Fibroblast of the aortic adventitia (primary cell): ENCODE measurements around the gene FRMD4A. TPM values are rescaled to one million over a fixed set of nuclear protein-coding genes. Genes with fewer than 3 reads are reported as not detected.
"Not testable (repeated sequence)": the region's sequence is repeated elsewhere in the genome, so short reads cannot be mapped to it uniquely, and the experiment has no call there.

Experiments used
- DNase-seq: peaks from one replicate; pipeline ENCODE4 v3.0.0-alpha.2; 2010; ENCODE audit warnings: low read depth
- H3K4me3 ChIP-seq: 2 replicates; pipeline ENCODE4 v1.5.1; 2011; ENCODE audit warnings: low read depth, mild to moderate bottlenecking, control low read depth, low read length, moderate library complexity
- total RNA-seq: library from RNA; depleted of rRNA; stranded (reverse); fragments of >200 nt; gene quantifications from 2 replicates; pipeline ENCODE4 v1.2.3, GENCODE V29; 2012; ENCODE audit warnings: low replicate concordance
- TF ChIP-seq, protein P1 (sequence below): IDR thresholded peaks from 2 replicates; pipeline ENCODE4 v1.5.1; 2011; ENCODE audit warnings: mild to moderate bottlenecking, low read length, control low read depth, inconsistent platforms; ENCODE audit not compliant: insufficient read depth

The FRMD4A gene
- total RNA-seq, 1 donor: 42.4 TPM

DNA sequence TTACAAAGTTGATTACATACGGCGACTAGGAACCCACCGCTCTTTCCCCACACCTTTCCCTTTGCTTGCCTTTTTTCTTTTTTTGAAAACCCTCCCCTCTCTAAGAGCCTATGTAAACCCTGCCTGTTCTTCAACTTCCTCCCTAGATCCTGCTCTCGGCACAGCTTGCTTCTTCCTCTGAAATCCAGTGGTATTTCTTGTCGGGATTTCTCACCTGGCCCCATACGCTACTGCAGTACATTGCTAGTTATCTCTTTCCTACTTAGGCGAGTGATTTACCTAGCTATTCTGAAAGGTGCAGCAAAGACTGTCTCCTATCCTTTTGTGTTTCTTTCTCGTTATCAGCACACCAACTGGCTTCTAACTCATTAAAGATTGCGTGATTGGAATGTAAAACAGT lies 372.9 kb downstream of the FRMD4A start:
- H3K4me3 ChIP-seq: no peak overlapping the region
- TF ChIP-seq, protein P1, sequence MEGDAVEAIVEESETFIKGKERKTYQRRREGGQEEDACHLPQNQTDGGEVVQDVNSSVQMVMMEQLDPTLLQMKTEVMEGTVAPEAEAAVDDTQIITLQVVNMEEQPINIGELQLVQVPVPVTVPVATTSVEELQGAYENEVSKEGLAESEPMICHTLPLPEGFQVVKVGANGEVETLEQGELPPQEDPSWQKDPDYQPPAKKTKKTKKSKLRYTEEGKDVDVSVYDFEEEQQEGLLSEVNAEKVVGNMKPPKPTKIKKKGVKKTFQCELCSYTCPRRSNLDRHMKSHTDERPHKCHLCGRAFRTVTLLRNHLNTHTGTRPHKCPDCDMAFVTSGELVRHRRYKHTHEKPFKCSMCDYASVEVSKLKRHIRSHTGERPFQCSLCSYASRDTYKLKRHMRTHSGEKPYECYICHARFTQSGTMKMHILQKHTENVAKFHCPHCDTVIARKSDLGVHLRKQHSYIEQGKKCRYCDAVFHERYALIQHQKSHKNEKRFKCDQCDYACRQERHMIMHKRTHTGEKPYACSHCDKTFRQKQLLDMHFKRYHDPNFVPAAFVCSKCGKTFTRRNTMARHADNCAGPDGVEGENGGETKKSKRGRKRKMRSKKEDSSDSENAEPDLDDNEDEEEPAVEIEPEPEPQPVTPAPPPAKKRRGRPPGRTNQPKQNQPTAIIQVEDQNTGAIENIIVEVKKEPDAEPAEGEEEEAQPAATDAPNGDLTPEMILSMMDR: no peak
- no peak for DNase-seq

DNA sequence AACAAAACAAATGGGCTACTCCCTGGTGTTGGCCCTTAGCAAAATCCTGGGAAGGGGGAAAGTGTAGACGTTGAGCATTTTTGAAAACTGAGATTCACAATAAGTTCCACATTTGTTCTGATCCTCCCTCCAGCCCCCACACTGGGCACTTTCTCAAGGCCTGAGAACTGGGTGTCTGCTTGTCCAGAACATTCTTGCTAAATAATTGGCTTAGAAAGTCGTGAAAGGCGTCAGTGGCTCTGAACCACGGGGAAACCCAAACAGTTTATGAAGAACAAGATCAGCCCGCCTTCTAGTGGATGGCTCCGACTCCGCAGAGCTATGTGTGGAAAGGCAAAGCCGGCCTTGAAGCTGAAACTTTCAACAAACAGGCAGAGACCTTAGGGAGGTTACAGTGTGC lies 373.9 kb downstream of the FRMD4A start:
- peak; percentile 93 for DNase-seq
- no peak overlapping the region for H3K4me3 ChIP-seq
- TF ChIP-seq, protein P1: peak; percentile 78

DNA sequence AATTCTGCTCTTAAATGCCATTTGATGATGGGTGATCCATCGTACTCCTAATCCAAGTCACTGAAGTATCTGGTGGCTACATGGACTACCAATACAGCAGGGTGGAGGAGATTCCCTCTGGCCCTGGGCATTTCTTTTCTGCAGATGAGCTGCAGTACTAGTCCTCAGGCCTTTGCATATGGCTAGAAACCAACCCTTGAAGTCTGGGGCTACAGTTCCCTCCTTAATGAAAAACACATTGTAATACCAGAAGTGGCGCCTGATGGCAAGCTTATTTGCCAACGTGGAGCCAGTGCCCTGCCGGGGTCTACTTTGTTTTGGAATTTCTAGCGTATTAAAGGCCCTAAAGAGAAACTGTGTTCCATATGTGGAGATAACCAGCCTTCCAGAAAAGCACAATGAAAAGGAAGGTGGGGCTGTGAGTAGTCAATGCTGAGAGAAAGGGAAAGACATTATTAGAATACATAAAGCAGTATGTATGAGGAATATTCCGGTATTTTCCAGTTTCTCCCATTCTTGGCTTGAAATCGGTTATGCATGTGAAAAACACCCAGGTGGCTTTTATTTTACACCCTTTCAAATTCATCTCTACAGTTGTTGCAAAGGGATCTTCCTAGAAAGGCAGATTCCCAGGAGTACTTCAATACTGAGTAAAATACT lies 375.2 kb downstream of the FRMD4A start:
- no peak for DNase-seq
- H3K4me3 ChIP-seq: no peak overlapping the region
- TF ChIP-seq, protein P1: no peak

DNA sequence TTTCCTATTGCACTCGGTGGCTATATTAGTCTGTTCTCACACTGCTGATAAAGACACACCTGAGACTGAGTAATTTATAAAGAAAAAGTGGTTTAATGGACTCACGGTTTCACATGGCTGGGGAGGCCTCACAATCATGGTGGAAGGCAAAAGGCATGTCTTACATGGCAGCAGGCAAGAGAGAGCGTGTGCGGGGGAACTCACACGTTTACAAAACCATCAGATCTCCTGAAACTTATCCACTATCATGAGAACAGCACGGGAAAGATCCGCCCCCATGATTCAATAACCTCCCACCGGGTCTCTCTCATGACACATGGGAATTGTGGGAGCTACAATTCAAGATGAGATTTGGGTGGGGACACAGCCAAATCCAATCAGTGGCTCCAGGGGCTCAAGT lies 376.5 kb downstream of the FRMD4A start:
- not testable (repeated sequence) for DNase-seq

DNA sequence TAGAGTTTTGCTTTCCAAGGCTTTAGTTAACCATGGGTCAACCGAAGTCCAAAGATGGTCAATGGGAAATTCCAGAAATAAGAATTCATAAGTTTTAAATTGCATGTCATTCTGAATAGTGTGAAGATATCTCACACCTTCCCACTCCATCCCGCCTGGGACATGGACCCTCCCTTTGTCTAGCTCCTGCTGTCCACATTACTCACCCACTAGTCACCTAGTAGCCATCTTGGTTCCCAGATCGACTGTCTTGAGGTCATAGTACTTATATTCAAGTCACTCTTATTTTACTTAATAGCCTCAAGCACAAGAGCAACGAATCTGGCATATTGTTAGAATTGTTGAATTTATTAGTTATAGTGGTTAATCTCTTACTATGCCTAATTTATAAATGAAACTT lies 377.4 kb downstream of the FRMD4A start:
- TF ChIP-seq, protein P1: no peak
- DNase-seq: no peak
- H3K4me3 ChIP-seq: no peak overlapping the region

More for the DNA sequence above, 376.5 kb downstream of the FRMD4A start:
- H3K4me3 ChIP-seq: not testable (repeated sequence)

DNA sequence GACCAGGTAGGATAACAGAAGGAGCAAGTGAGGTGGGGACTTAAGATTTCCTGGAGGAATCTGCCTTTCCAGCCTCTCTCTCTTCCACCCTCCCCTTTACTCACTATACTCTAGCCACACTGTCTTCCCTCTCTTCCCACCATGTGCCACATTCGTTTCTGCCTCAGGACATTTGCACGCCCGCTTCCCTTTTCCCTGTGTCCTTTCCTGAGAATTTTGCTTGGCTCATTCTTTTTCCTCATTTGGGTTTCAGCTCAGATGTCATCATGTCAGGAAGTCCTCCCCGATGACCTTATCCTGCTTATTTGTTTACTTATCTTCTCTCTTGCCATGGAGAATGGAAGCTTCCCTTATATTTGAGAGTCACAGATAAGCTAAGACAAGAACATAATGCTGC lies 380.2 kb downstream of the FRMD4A start:
- DNase-seq: no peak
- no peak overlapping the region for H3K4me3 ChIP-seq
- TF ChIP-seq, protein P1: no peak

DNA sequence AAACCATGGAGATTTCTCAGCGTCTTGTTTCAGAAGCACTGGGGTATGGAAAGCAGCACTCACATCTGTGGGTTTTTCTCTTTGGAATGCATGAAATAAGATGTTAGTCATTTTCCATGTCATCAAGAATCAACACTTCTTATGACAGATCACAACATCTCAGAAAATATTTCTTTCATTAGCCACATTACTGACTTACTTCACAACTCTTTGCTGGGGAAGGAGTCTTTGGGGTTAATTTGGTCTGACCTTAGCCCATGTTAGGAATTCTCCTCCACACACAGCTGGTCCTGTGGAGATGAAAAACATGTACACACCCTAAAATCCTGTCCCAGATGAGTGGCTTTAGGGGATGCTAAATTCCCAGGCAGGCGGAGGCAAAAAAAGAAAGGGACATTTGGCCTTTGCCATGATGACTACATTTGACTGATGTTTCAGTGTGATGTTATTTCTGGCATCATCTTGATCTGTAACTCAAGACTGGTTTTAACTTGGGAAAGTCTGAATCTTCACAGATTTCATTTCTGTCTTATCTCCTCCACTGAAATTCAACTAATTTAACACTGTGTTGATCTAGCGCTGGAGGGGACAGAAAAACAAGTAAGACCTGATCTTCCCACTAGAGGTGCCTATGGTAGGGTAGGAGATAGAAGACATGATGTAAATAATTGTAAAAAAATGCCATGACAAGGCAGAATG lies 380.7 kb downstream of the FRMD4A start:
- DNase-seq: peak; percentile 78
- no peak overlapping the region for H3K4me3 ChIP-seq
- TF ChIP-seq, protein P1: no peak
